ENCODE data around the gene SOX13.

The SOX13 gene

GRCh38 chr1:204150702-204151551, 78.0 kb downstream of the SOX13 start:
- no peak overlapping the region; the same call in 1 of the 2 replicates for H3K27ac ChIP-seq
- TF ChIP-seq ZFX (IDR thresholded peaks at IDR 0.05), result no peak
- TF ChIP-seq, protein P1, sequence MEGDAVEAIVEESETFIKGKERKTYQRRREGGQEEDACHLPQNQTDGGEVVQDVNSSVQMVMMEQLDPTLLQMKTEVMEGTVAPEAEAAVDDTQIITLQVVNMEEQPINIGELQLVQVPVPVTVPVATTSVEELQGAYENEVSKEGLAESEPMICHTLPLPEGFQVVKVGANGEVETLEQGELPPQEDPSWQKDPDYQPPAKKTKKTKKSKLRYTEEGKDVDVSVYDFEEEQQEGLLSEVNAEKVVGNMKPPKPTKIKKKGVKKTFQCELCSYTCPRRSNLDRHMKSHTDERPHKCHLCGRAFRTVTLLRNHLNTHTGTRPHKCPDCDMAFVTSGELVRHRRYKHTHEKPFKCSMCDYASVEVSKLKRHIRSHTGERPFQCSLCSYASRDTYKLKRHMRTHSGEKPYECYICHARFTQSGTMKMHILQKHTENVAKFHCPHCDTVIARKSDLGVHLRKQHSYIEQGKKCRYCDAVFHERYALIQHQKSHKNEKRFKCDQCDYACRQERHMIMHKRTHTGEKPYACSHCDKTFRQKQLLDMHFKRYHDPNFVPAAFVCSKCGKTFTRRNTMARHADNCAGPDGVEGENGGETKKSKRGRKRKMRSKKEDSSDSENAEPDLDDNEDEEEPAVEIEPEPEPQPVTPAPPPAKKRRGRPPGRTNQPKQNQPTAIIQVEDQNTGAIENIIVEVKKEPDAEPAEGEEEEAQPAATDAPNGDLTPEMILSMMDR (conservative IDR thresholded peaks at IDR 0.05), result no peak

DNA sequence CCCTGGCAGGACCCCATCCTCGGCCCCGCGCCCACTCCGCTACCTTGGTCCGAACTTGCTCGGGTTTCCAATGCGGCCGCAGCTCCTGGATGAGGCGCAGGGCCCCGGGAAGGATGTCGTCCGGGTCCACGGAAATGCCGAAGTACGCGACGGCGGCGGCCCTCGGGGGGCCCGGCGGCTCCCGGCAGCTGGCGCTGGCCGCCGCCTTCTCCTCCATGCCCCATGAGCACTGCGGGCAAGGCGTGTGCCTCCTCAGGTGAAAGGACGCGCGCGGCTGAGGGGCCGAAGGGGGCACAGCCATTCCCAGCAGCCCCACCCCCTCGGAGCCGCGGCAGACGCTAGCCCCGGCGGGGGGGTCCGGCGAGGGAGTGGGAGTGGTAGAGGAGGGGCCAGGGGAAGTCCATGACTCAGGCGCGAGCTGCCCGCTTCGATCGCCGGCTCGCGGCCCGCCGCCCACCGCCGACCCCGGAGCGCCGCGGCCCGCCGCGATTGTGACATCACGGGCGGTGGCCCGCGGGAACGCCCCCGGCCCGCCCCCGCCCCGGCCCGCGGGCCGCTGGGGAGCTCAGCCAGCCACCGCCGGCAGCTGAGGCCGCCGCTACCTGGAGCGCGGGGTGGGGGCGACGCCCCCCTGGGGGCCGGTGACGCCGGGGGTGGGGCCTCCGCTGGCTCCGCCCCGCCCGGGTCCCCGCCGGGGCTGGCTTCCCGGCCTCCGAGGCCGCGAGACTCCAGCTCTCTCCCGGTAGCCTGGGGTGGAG, 78.8 kb downstream of the SOX13 start, which contains the start of gene ETNK2:
Gene ETNK2 (minus strand): TSS at position 493 of the 758 bp plus-strand sequence. CDS start 192 bp downstream, at position 301.
- H3K27ac ChIP-seq, result no peak within 1 kb of the TSS; the same call in 1 of the 2 replicates

GRCh38 chr1:204152310-204153044, 79.6 kb downstream of the SOX13 start:
- H3K27ac ChIP-seq, result no peak overlapping the region; the same call in 1 of the 2 replicates
- no peak for TF ChIP-seq ZFX (IDR thresholded peaks at IDR 0.05)
- TF ChIP-seq, protein P1 (conservative IDR thresholded peaks at IDR 0.05), result no peak

More for the DNA sequence above, 78.8 kb downstream of the SOX13 start, which contains the start of gene ETNK2:
- TF ChIP-seq, protein P1 (conservative IDR thresholded peaks at IDR 0.05), result no peak
- TF ChIP-seq ZFX (IDR thresholded peaks at IDR 0.05), result no peak

DNA sequence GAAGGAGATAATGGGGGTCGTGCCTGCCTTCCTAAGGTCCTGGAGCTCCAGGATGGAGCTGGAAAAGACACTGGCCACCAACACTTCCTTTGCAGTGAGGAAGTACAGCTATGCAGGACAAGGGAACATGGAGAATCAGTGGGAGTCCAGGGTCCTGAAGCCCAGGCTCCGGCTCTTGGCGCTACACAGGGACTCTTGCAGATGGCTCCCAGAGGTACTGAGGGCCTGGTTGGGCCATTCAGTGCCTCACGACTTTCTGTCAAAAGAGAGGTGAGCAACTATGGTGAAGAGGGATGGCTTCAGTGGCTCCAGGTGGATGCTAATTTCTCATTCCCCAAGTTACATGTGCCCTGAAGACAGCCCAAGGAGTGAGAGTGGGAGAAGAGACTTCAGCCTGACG, 80.8 kb downstream of the SOX13 start:
- no peak for TF ChIP-seq ZFX (IDR thresholded peaks at IDR 0.05)
- TF ChIP-seq, protein P1 (conservative IDR thresholded peaks at IDR 0.05), result no peak
- H3K27ac ChIP-seq, result no peak overlapping the region

DNA sequence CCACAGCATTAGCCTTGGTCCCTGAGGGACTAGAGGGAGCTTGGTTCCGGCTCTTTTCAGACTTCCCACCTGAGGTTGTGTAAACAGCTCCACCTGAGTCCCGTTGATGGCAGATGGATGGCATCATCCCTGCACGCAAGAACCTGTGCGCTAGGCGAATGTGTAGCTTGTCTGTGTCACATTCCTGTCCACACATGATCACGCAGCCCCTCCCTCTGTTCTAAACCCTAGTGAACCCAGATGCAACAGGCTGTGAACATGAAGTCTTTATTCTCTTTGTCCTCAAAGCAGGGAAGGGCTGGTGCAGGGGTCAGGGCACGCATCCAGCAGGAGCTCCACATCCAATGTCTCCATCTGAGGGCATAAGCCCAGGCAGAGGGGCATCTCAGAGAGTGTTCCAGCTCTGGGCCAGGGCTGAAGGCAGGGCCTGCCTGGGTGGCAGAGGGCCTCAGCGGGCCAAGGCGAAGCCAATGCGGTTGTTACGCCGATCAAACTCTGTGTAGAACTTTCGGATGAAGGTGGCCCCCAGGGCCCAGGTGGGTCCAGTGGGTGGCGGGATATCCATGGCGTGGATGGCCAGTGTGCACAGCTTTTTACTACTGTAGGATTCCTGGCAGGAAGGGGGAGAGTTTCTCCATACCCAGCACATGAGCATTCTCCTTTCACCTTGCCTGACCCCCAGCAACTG, 81.8 kb downstream of the SOX13 start:
- no peak for TF ChIP-seq ZFX (IDR thresholded peaks at IDR 0.05)
- TF ChIP-seq, protein P1 (conservative IDR thresholded peaks at IDR 0.05), result no peak
- H3K27ac ChIP-seq, result no peak overlapping the region

DNA sequence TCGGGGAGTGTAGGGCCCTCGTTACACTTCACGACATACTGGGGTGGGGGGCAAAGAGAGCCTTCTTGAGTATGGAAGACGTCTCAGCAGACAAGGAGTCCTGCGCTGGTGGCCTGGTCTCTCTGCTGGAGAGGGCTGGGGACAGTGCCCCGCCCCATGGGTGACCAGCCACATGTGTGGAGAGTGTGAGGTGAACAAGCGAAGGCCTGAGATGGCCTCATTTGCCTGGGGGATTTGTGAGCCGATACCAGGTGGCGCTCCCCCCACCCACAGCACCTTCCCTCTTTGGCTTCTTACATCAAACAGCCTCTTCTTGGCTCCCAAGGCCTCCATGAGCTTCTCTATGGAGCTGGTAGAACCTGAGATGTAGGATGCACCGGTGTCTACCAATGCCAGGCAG, 83.0 kb downstream of the SOX13 start:
- no peak overlapping the region for H3K27ac ChIP-seq
- TF ChIP-seq ZFX (IDR thresholded peaks at IDR 0.05), result no peak
- TF ChIP-seq, protein P1 (conservative IDR thresholded peaks at IDR 0.05), result no peak
